HG03457 (cell line): ENCODE results near the gene JDP2.
"Not testable (repeated sequence)": the region's sequence is repeated elsewhere in the genome, so short reads cannot be mapped to it uniquely, and the experiment has no call there.

Experiments used
- ATAC-seq: cut with Tn5 transposase; IDR thresholded peaks from one replicate; pipeline ENCODE4 v1.9.1; 2021; ENCODE audit warnings: moderate number of reproducible peaks; ENCODE audit not compliant: unreplicated experiment

The JDP2 gene

GRCh38 chr14:75454963-75455546 lies 27.2 kb downstream of the JDP2 start:
- ATAC-seq, result no peak

GRCh38 chr14:75456069-75456996 lies 28.5 kb downstream of the JDP2 start:
- ATAC-seq, result no peak

GRCh38 chr14:75456997-75457335 lies 29.1 kb downstream of the JDP2 start:
- ATAC-seq, result no peak

- ATAC-seq, result no peak
Measured at GRCh38 chr14:75457648-75458165, 29.9 kb downstream of the JDP2 start.

- ATAC-seq, result no peak
Measured at GRCh38 chr14:75458305-75458704, 30.5 kb downstream of the JDP2 start.

- ATAC-seq, result no peak
Measured at GRCh38 chr14:75459099-75459741, 31.4 kb downstream of the JDP2 start.

GRCh38 chr14:75459791-75460190 lies 32.0 kb downstream of the JDP2 start:
- no peak for ATAC-seq

GRCh38 chr14:75460394-75460793 lies 32.6 kb downstream of the JDP2 start:
- no peak for ATAC-seq

- ATAC-seq, result no peak
Measured at GRCh38 chr14:75461303-75461702, 33.5 kb downstream of the JDP2 start.

- ATAC-seq, result no peak
Measured at GRCh38 chr14:75461755-75462349, 34.0 kb downstream of the JDP2 start.

- no peak for ATAC-seq
Measured at GRCh38 chr14:75464626-75465025, 36.8 kb downstream of the JDP2 start.

GRCh38 chr14:75467763-75468162 lies 39.9 kb downstream of the JDP2 start:
- no peak for ATAC-seq

- no peak for ATAC-seq
Measured at GRCh38 chr14:75469164-75469563, 41.3 kb downstream of the JDP2 start.

- ATAC-seq, result no peak
Measured at GRCh38 chr14:75469606-75470237, 41.9 kb downstream of the JDP2 start.

- ATAC-seq, result no peak
Measured at GRCh38 chr14:75470238-75470797, 42.5 kb downstream of the JDP2 start.

- no peak for ATAC-seq
Measured at GRCh38 chr14:75471059-75471458, 43.2 kb downstream of the JDP2 start.

GRCh38 chr14:75474127-75474526 lies 46.3 kb downstream of the JDP2 start:
- not testable (repeated sequence) for ATAC-seq

- no peak for ATAC-seq
Measured at GRCh38 chr14:75476274-75476995, 48.6 kb downstream of the JDP2 start.

- ATAC-seq, result no peak
Measured at GRCh38 chr14:75477881-75478280, 50.1 kb downstream of the JDP2 start.
